Measurements from ENCODE around the gene HDAC11. TPM values are rescaled to one million over a fixed set of nuclear protein-coding genes. Genes with fewer than 3 reads are reported as not detected.
A peak's percentile ranks its signal among the peaks of the same experiment; 100 is the strongest.

HDAC11 gene
- total and polyA plus RNA-seq, 2 of the 13 experiments (the other 11 are each of a cell fraction or from before 2014, with no cell fraction given) = 13.7 to 33.1 TPM

- TF ChIP-seq HMGXB3 (CRISPR knock-in tag; IDR thresholded peaks at IDR 0.05; ENCODE audit: borderline replicate concordance) (peak; percentile 64; the same call in 1 of the 2 replicates), SALL2 (CRISPR knock-in tag; IDR thresholded peaks at IDR 0.05) (peak; percentile 74; the same call in 1 of the 2 replicates), DZIP1 (CRISPR knock-in tag; IDR thresholded peaks at IDR 0.05) (no peak), ZNF264 (CRISPR knock-in tag; IDR thresholded peaks at IDR 0.05) (peak; percentile 100), HOXA3 (CRISPR knock-in tag; IDR thresholded peaks at IDR 0.05) (peak; percentile 77; the same call in 1 of the 2 replicates), IRX3 (CRISPR knock-in tag; IDR thresholded peaks at IDR 0.05; ENCODE audit: borderline replicate concordance, low read depth) (peak; percentile 76; the same call in 1 of the 2 replicates), TAF15 (IDR thresholded peaks at IDR 0.05; ENCODE audit: low read depth, low read length, poor library complexity, severe bottlenecking) (no peak), ZNF556 (CRISPR knock-in tag; IDR thresholded peaks at IDR 0.05; ENCODE audit: borderline replicate concordance) (no peak; the same call in 1 of the 2 replicates), ZNF704 (CRISPR knock-in tag; IDR thresholded peaks at IDR 0.05; ENCODE audit: borderline replicate concordance) (no peak), TBP (CRISPR knock-in tag; IDR thresholded peaks at IDR 0.05) (no peak), NFRKB (IDR thresholded peaks at IDR 0.05) (no peak), ZNF878 (CRISPR knock-in tag; IDR thresholded peaks at IDR 0.05) (peak; percentile 52; the same call in 1 of the 2 replicates), BCL3 (CRISPR knock-in tag; IDR thresholded peaks at IDR 0.05) (no peak), KLF11 (CRISPR knock-in tag; IDR thresholded peaks at IDR 0.05) (no peak), ZNF33A (CRISPR knock-in tag; IDR thresholded peaks at IDR 0.05; ENCODE audit: borderline replicate concordance) (no peak), ETV5 (CRISPR knock-in tag; IDR thresholded peaks at IDR 0.05; ENCODE audit: borderline replicate concordance) (peak; percentile 69), ZBTB25 (CRISPR knock-in tag; IDR thresholded peaks at IDR 0.05) (peak; percentile 73)
Observed at GRCh38 chr3:13461169-13462124, 18.7 kb upstream of the HDAC11 start (continued).

Measured in HepG2 (cell line).